ENCODE results near the gene SPRED3. TPM values are rescaled to one million over a fixed set of nuclear protein-coding genes. Genes with fewer than 3 reads are reported as not detected.

Gene SPRED3
- total RNA-seq, 1 experiment from 2014 or later = 7.2 TPM

- TF ChIP-seq TEAD1 (CRISPR knock-in tag; IDR thresholded peaks at IDR 0.05) (no peak), NFYB (CRISPR knock-in tag; conservative IDR thresholded peaks at IDR 0.05; ENCODE audit: low read depth) (no peak), ATF6 (CRISPR knock-in tag; IDR thresholded peaks at IDR 0.05) (no peak), ZNF317 (CRISPR knock-in tag; IDR thresholded peaks at IDR 0.05; ENCODE audit: borderline replicate concordance, low read depth) (no peak), ZNF512 (CRISPR knock-in tag; IDR thresholded peaks at IDR 0.05; ENCODE audit: borderline replicate concordance) (no peak), CTCF (IDR thresholded peaks at IDR 0.05) (no peak), MXD4 (CRISPR knock-in tag; IDR thresholded peaks at IDR 0.05; ENCODE audit: borderline replicate concordance) (no peak), MYBL2 (CRISPR knock-in tag; IDR thresholded peaks at IDR 0.05) (peak; percentile 59; the same call in 1 of the 2 replicates), CREM (CRISPR knock-in tag; IDR thresholded peaks at IDR 0.05) (no peak), GABPB1 (CRISPR knock-in tag; IDR thresholded peaks at IDR 0.05) (no peak), PRRX2 (CRISPR knock-in tag; IDR thresholded peaks at IDR 0.05) (no peak), NFE2L1 (CRISPR knock-in tag; IDR thresholded peaks at IDR 0.05) (0 out of 2 replicates have a peak, but pooled peaks have one; percentile 22), ZSCAN18 (CRISPR knock-in tag; IDR thresholded peaks at IDR 0.05) (no peak), MLX (CRISPR knock-in tag; IDR thresholded peaks at IDR 0.05) (no peak), AR (CRISPR knock-in tag; IDR thresholded peaks at IDR 0.05) (no peak), TEAD4 (CRISPR knock-in tag; IDR thresholded peaks at IDR 0.05) (no peak), ZMAT4 (CRISPR knock-in tag; IDR thresholded peaks at IDR 0.05) (no peak), SMAD3 (CRISPR knock-in tag; IDR thresholded peaks at IDR 0.05; ENCODE audit: borderline replicate concordance) (no peak), CREB1 (CRISPR knock-in tag; IDR thresholded peaks at IDR 0.05) (no peak), MAX (CRISPR knock-in tag; IDR thresholded peaks at IDR 0.05) (no peak; the same call in 1 of the 2 replicates), ZNF263 (CRISPR knock-in tag; IDR thresholded peaks at IDR 0.05; ENCODE audit: low read depth) (no peak), ZNF396 (CRISPR knock-in tag; IDR thresholded peaks at IDR 0.05; ENCODE audit: borderline replicate concordance) (no peak), PREB (CRISPR knock-in tag; IDR thresholded peaks at IDR 0.05; ENCODE audit: borderline replicate concordance) (no peak), TP53 (CRISPR knock-in tag; IDR thresholded peaks at IDR 0.05) (no peak), SMAD4 (CRISPR knock-in tag; IDR thresholded peaks at IDR 0.05) (no peak), NR2C2 (CRISPR knock-in tag; IDR thresholded peaks at IDR 0.05) (no peak), HMGA2 (CRISPR knock-in tag; IDR thresholded peaks at IDR 0.05) (no peak)
These were observed 26.2 kb upstream of the SPRED3 start (continued) for GRCh38 chr19:38362076-38362945.

Data from WTC11 (cell line).